Ishikawa (cell line): Measurements from ENCODE around the gene ST7.

Source experiments
- CEBPB ChIP-seq: IDR thresholded peaks from 2 replicates; pipeline ENCODE4 v1.6.1; 2012
- CREB1 ChIP-seq: IDR thresholded peaks from 2 replicates; pipeline ENCODE4 v1.6.1; 2012; ENCODE audit warnings: low read depth
- EGR1 ChIP-seq: IDR thresholded peaks from 2 replicates; pipeline ENCODE4 v1.6.1; 2012
- EP300 ChIP-seq: IDR thresholded peaks from 2 replicates; pipeline ENCODE4 v1.6.1; 2012; ENCODE audit warnings: borderline replicate concordance
- FOXM1 ChIP-seq: IDR thresholded peaks from 2 replicates; pipeline ENCODE4 v1.6.1; 2012; ENCODE audit warnings: low read depth, borderline replicate concordance
- MAX ChIP-seq: IDR thresholded peaks from 2 replicates; pipeline ENCODE4 v1.6.1; 2012
- NFIC ChIP-seq: IDR thresholded peaks from 2 replicates; pipeline ENCODE4 v1.6.1; 2012
- RAD21 ChIP-seq: IDR thresholded peaks from 2 replicates; pipeline ENCODE4 v1.6.1; 2012; ENCODE audit warnings: low read depth
- REST ChIP-seq: IDR thresholded peaks from 2 replicates; pipeline ENCODE4 v1.6.1; 2012; ENCODE audit warnings: low read depth, mild to moderate bottlenecking
- TAF1 ChIP-seq: IDR thresholded peaks from 2 replicates; pipeline ENCODE4 v1.6.1; 2012; ENCODE audit warnings: low read depth, mild to moderate bottlenecking
- TCF12 ChIP-seq: IDR thresholded peaks from 2 replicates; pipeline ENCODE4 v1.6.1; 2012; ENCODE audit warnings: low read depth
- TEAD4 ChIP-seq: IDR thresholded peaks from 2 replicates; pipeline ENCODE4 v1.6.1; 2012
- USF1 ChIP-seq: IDR thresholded peaks from 2 replicates; pipeline ENCODE4 v1.6.1; 2012
- YY1 ChIP-seq: IDR thresholded peaks from 2 replicates; pipeline ENCODE4 v1.6.1; 2012; ENCODE audit warnings: low read depth
- ZBTB7A ChIP-seq: IDR thresholded peaks from 2 replicates; pipeline ENCODE4 v1.6.1; 2012; ENCODE audit warnings: low read depth

ST7 gene

GRCh38 chr7:117006907-117007684 is 53.8 kb downstream of the ST7 start:
- TF ChIP-seq USF1 (no peak), TEAD4 (no peak), RAD21 (no peak), NFIC (no peak)

- TF ChIP-seq TCF12 (no peak), TAF1 (no peak), ZBTB7A (no peak), TEAD4 (no peak), USF1 (no peak), EP300 (no peak)
Observed at GRCh38 chr7:117008118-117008885, 55.0 kb downstream of the ST7 start.

GRCh38 chr7:117008886-117009531 is 55.7 kb downstream of the ST7 start:
- TF ChIP-seq MAX: no peak
- TF ChIP-seq EGR1: no peak
- TF ChIP-seq TCF12: no peak
- TF ChIP-seq TAF1: no peak
- no peak for TF ChIP-seq REST
- TF ChIP-seq EP300: no peak
- TF ChIP-seq YY1: no peak
- TF ChIP-seq NFIC: no peak
- no peak for TF ChIP-seq CREB1
- TF ChIP-seq ZBTB7A: no peak
- TF ChIP-seq RAD21: no peak
- TF ChIP-seq TEAD4: no peak
- no peak for TF ChIP-seq USF1
- no peak for TF ChIP-seq FOXM1
- TF ChIP-seq CEBPB: no peak

- TF ChIP-seq TEAD4 (no peak), TCF12 (no peak), USF1 (no peak), EP300 (no peak), RAD21 (no peak), TAF1 (no peak), EGR1 (no peak)
Observed at GRCh38 chr7:117009705-117010361, 56.5 kb downstream of the ST7 start.

GRCh38 chr7:117010375-117011133 is 57.3 kb downstream of the ST7 start:
- TF ChIP-seq TAF1 (no peak), RAD21 (no peak), NFIC (no peak)

- TF ChIP-seq EGR1 (no peak), TAF1 (no peak), EP300 (no peak), TCF12 (no peak), USF1 (no peak), YY1 (no peak), NFIC (no peak), FOXM1 (no peak), TEAD4 (no peak), MAX (no peak), RAD21 (no peak)
Observed at GRCh38 chr7:117011419-117012260, 58.3 kb downstream of the ST7 start.
